PFSK-1 (cell line): ENCODE data around the gene PPARA.

Experiments
- FOXP2 ChIP-seq: optimal IDR thresholded peaks from 2 replicates; pipeline ENCODE3; 2011; ENCODE audit warnings: borderline replicate concordance, control low read depth, inconsistent platforms; ENCODE audit not compliant: insufficient read depth; ENCODE audit errors: extremely low read length, extremely low read depth
- POLR2AphosphoS5 ChIP-seq: IDR thresholded peaks from 2 replicates; pipeline ENCODE4 v1.6.1; 2012; ENCODE audit warnings: low read depth, mild to moderate bottlenecking, control low read depth, low read length, moderate library complexity
- REST ChIP-seq, 2 experiments: IDR thresholded peaks; 2 replicates each; pipeline versions ENCODE4 v1.6.1 to v1.8.0; 2011 to 2012; ENCODE audit warnings: low read depth in 2 of 2, low read length in 2 of 2, control low read depth in 1 of 2, inconsistent platforms in 1 of 2, mild to moderate bottlenecking in 1 of 2, moderate library complexity in 1 of 2; ENCODE audit not compliant: insufficient read depth in 1 of 2
- SIN3A ChIP-seq: IDR thresholded peaks from 2 replicates; pipeline ENCODE4 v1.6.1; 2012; ENCODE audit warnings: mild to moderate bottlenecking, low read length, moderate library complexity, borderline replicate concordance; ENCODE audit not compliant: insufficient read depth
- TAF1 ChIP-seq: IDR thresholded peaks from 2 replicates; pipeline ENCODE4 v1.6.1; 2012; ENCODE audit warnings: low read length, control low read depth, borderline replicate concordance; ENCODE audit not compliant: insufficient read depth

- no peak for TF ChIP-seq REST (IDR thresholded peaks at IDR 0.05; ENCODE audit: insufficient read depth in 1 of 2, low read depth in 2 of 2, low read length in 2 of 2)
- TF ChIP-seq SIN3A = no peak
- TF ChIP-seq POLR2AphosphoS5 = no peak
- no peak for TF ChIP-seq TAF1
- no peak for TF ChIP-seq FOXP2
These were observed 141.8 kb downstream of the PPARA start for GRCh38 chr22:46292173-46292572.
